Activated T-helper 17 cell treated with anti-CD3 and anti-CD28 coated beads, Interleukin-2, amount 50 U/mL, for 72 hours (primary cell): ENCODE data around the gene FBXL14. TPM values are rescaled to one million over a fixed set of nuclear protein-coding genes. Genes with fewer than 3 reads are reported as not detected.
A peak's percentile ranks its signal among the peaks of the same experiment; 100 is the strongest.

ENCODE experiments used
- ATAC-seq: fragments of 150-1000 bp; cut with Tn5 transposase; replicated peaks from 2 replicates; pipeline ENCODE4 v1.10.0; 2021; ENCODE audit warnings: mild to moderate bottlenecking, moderate library complexity
- H3K27ac Mint-ChIP-seq: one replicate; pipeline ENCODE4 v1.8.0; 2022; ENCODE audit warnings: mixed read lengths
- H3K27me3 Mint-ChIP-seq: one replicate; pipeline ENCODE4 v1.8.0; 2022; ENCODE audit warnings: mixed read lengths
- H3K36me3 Mint-ChIP-seq: one replicate; pipeline ENCODE4 v1.8.0; 2022; ENCODE audit warnings: low read depth, mild to moderate bottlenecking, mixed read lengths
- H3K4me1 Mint-ChIP-seq: one replicate; pipeline ENCODE4 v1.8.0; 2022; ENCODE audit warnings: mixed read lengths
- H3K4me3 Mint-ChIP-seq: one replicate; pipeline ENCODE4 v1.8.0; 2022; ENCODE audit warnings: mild to moderate bottlenecking, mixed read lengths
- H3K9me3 Mint-ChIP-seq: one replicate; pipeline ENCODE4 v1.8.0; 2022; ENCODE audit warnings: mixed read lengths
- total RNA-seq, 2 donors: library from RNA; stranded (reverse); gene quantifications; one replicate each; pipeline ENCODE4 v1.2.3, GENCODE V29; 2022

Gene FBXL14
- total RNA-seq, 2 donors from 2014 or later, result 22.2 to 29.8 TPM

GRCh38 chr12:1579651-1580435, 14.5 kb downstream of the FBXL14 start:
- H3K9me3 Mint-ChIP-seq, result no peaks in the 10 kb centered on the region
- no peaks in the 10 kb centered on the region for H3K27me3 Mint-ChIP-seq
- H3K27ac Mint-ChIP-seq, result no peak overlapping the region
- peaks cover 6% of the 10 kb centered on the region for H3K4me1 Mint-ChIP-seq
- no peaks in the 10 kb centered on the region for H3K36me3 Mint-ChIP-seq
- no peak for ATAC-seq
- no peak overlapping the region for H3K4me3 Mint-ChIP-seq

GRCh38 chr12:1576410-1577241, 17.8 kb downstream of the FBXL14 start:
- Mint-ChIP-seq H3K4me3 (no peak overlapping the region), H3K4me1 (no peaks in the 10 kb centered on the region), H3K9me3 (no peaks in the 10 kb centered on the region), H3K27me3 (no peaks in the 10 kb centered on the region), H3K27ac (no peak overlapping the region), H3K36me3 (no peaks in the 10 kb centered on the region)
- ATAC-seq, result no peak

- no peak for ATAC-seq
These were observed 18.7 kb downstream of the FBXL14 start for GRCh38 chr12:1575408-1576401.

DNA sequence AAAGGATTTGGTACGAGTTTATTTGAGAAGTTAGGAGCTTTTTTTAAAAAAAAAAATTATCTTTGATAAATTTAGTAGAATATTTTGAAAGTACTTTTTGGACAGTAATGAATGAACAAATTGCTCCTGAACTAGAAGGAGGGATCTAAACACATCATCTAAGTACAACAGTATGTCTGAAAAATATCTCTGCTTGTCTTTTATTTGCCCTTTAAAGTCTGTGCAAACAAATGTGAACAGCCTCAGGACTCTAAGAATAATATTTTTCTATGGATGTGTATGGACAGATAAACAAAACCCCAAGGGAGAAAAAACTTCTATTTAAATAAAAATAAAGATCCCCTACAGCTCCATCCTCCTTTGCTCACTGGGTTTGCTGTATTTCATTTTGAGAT, 19.5 kb downstream of the FBXL14 start:
- Mint-ChIP-seq H3K27me3 (no peaks in the 10 kb centered on the region), H3K27ac (peak overlapping the region; percentile 7), H3K9me3 (no peaks in the 10 kb centered on the region), H3K36me3 (no peaks in the 10 kb centered on the region), H3K4me1 (no peaks in the 10 kb centered on the region), H3K4me3 (no peak overlapping the region)
- ATAC-seq, result no peak

More at GRCh38 chr12:1575408-1576401, 18.7 kb downstream of the FBXL14 start:
- no peaks in the 10 kb centered on the region for H3K36me3 Mint-ChIP-seq
- no peak overlapping the region for H3K4me3 Mint-ChIP-seq
- H3K27me3 Mint-ChIP-seq, result no peaks in the 10 kb centered on the region
- peak overlapping the region; percentile 7 for H3K27ac Mint-ChIP-seq
- no peaks in the 10 kb centered on the region for H3K9me3 Mint-ChIP-seq
- H3K4me1 Mint-ChIP-seq, result no peaks in the 10 kb centered on the region

DNA sequence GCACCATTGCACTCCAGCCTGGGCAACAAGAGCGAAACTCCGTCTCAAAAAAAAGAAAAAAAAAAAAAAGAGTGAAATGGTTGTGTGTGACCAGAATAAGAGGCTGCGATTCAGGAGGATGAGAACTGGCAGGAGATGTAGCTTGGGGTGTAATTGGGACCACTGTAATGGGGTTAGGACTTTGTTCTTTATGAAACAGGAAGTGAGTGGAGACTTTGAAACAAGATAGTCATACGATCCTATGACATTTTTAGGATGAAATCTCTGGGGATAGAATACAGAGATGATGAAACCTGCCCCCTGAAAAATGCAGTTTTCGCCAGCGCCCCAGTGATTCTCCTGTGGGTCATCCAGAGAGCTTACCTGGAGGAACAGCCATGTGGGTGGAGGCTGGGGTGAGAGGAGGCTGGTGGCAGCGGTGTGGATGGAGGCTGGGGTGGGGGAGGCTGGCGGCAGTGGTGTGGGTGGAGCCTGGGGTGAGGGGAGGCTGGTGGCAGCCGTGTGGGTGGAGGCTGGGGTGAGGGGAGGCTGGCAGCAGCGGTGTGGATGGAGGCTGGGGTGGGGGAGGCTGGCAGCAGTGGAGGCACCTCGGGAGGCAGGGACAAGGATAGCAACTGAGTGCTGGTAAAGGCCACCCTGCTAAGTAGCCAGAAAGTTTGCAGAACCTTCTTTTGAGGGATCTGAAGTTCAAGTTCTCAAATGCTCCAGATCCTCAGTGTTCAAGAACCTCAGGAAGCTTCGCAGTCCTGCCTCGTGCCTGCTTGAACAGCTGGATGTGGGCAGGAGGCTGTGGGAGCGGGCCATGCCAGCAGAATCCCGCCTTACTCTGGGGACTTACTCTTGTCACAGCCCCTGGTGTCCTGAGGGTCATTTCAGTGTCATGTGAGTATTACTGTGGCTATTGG, 20.2 kb downstream of the FBXL14 start:
- no peak for ATAC-seq
- no peaks in the 10 kb centered on the region for H3K36me3 Mint-ChIP-seq
- no peak overlapping the region for H3K27ac Mint-ChIP-seq

GRCh38 chr12:1572731-1573130, 21.6 kb downstream of the FBXL14 start:
- Mint-ChIP-seq H3K27me3 (no peaks in the 10 kb centered on the region), H3K4me3 (no peak overlapping the region), H3K9me3 (no peaks in the 10 kb centered on the region), H3K4me1 (no peaks in the 10 kb centered on the region), H3K36me3 (no peaks in the 10 kb centered on the region), H3K27ac (no peak overlapping the region)
- ATAC-seq, result no peak

More for the DNA sequence above, 20.2 kb downstream of the FBXL14 start:
- Mint-ChIP-seq H3K27me3 (no peaks in the 10 kb centered on the region), H3K9me3 (no peaks in the 10 kb centered on the region), H3K4me1 (no peaks in the 10 kb centered on the region), H3K4me3 (no peak overlapping the region)

- Mint-ChIP-seq H3K4me1 (no peaks in the 10 kb centered on the region), H3K27ac (no peak overlapping the region), H3K4me3 (no peak overlapping the region), H3K36me3 (peaks cover 11% of the 10 kb centered on the region), H3K27me3 (no peaks in the 10 kb centered on the region), H3K9me3 (no peaks in the 10 kb centered on the region)
- no peak for ATAC-seq
These were observed 26.5 kb downstream of the FBXL14 start for GRCh38 chr12:1567852-1568251.

GRCh38 chr12:1566449-1567135, 27.8 kb downstream of the FBXL14 start:
- Mint-ChIP-seq H3K36me3 (peaks cover 11% of the 10 kb centered on the region), H3K27ac (no peak overlapping the region), H3K4me1 (no peaks in the 10 kb centered on the region), H3K4me3 (no peak overlapping the region), H3K9me3 (no peaks in the 10 kb centered on the region), H3K27me3 (no peaks in the 10 kb centered on the region)
- no peak for ATAC-seq

GRCh38 chr12:1565172-1565571, 29.2 kb downstream of the FBXL14 start:
- Mint-ChIP-seq H3K4me1 (no peaks in the 10 kb centered on the region), H3K36me3 (peaks cover 11% of the 10 kb centered on the region), H3K9me3 (no peaks in the 10 kb centered on the region), H3K4me3 (no peak overlapping the region), H3K27ac (no peak overlapping the region), H3K27me3 (no peaks in the 10 kb centered on the region)
- no peak for ATAC-seq

DNA sequence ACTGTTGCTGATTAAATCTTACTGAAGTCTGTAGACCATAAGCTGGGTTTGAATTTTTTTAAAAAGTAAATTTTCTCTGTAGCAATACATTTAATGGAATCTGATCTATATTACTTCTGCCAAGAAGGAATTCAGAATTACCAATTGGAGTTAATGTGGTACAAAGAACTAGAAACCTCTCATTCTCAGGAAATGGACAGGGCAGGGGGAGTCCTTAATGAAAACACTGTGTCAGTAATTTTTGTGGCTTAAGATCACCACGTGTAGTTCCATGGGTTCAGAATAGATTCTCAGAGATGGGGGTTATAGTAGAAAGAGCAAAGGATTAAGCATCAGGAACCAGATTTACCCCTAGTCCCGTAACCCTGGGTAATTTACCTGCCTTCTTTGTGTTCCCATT, 30.3 kb downstream of the FBXL14 start:
- Mint-ChIP-seq H3K9me3 (no peaks in the 10 kb centered on the region), H3K36me3 (peaks cover 11% of the 10 kb centered on the region), H3K4me3 (no peak overlapping the region), H3K27me3 (no peaks in the 10 kb centered on the region), H3K4me1 (no peaks in the 10 kb centered on the region), H3K27ac (no peak overlapping the region)
- no peak for ATAC-seq

GRCh38 chr12:1562813-1563407, 31.5 kb downstream of the FBXL14 start:
- Mint-ChIP-seq H3K36me3 (peaks cover 11% of the 10 kb centered on the region), H3K9me3 (no peaks in the 10 kb centered on the region), H3K4me1 (no peaks in the 10 kb centered on the region), H3K27me3 (peaks cover 4% of the 10 kb centered on the region), H3K27ac (no peak overlapping the region), H3K4me3 (no peak overlapping the region)
- no peak for ATAC-seq

GRCh38 chr12:1560704-1561103, 33.7 kb downstream of the FBXL14 start:
- no peak overlapping the region for H3K4me3 Mint-ChIP-seq
- ATAC-seq, result no peak
- peaks cover 7% of the 10 kb centered on the region for H3K36me3 Mint-ChIP-seq
- no peaks in the 10 kb centered on the region for H3K4me1 Mint-ChIP-seq
- no peaks in the 10 kb centered on the region for H3K9me3 Mint-ChIP-seq
- H3K27ac Mint-ChIP-seq, result no peak overlapping the region
- peaks cover 7% of the 10 kb centered on the region for H3K27me3 Mint-ChIP-seq

DNA sequence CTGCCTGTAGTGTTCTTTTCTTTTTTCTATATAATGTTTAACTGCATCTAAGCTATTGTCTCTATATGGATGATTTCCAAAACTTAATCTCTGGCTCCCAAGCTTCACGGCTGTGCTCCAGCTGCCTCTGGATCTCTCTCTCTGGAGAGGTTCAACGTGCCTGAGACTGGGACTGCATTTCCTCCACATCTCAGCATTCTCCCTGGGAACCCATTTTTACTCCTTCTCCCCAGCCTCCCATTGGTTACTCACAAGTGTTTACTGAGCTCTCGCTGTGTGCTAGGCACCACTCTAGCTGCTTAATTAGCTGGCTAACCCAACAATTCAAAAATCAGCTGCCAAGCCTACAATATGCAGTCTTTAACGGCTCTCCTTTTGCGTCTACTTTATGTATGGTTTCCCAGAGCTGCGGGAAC, 34.7 kb downstream of the FBXL14 start:
- Mint-ChIP-seq H3K4me1 (no peaks in the 10 kb centered on the region), H3K27me3 (peaks cover 10% of the 10 kb centered on the region), H3K27ac (no peak overlapping the region), H3K4me3 (no peak overlapping the region), H3K36me3 (no peaks in the 10 kb centered on the region), H3K9me3 (no peaks in the 10 kb centered on the region)
- ATAC-seq, result no peak
